DMS 273 treated with DMSO at 0.1 percent for 48 hours (cell line): ENCODE data around the gene NHERF1.
A peak's percentile ranks its signal among the peaks of the same experiment; 100 is the strongest.

ENCODE experiments used
- DNase-seq: peaks from one replicate; lab custom pipeline; 2025; lab: John Stamatoyannopoulos, UW

The NHERF1 gene

DNA sequence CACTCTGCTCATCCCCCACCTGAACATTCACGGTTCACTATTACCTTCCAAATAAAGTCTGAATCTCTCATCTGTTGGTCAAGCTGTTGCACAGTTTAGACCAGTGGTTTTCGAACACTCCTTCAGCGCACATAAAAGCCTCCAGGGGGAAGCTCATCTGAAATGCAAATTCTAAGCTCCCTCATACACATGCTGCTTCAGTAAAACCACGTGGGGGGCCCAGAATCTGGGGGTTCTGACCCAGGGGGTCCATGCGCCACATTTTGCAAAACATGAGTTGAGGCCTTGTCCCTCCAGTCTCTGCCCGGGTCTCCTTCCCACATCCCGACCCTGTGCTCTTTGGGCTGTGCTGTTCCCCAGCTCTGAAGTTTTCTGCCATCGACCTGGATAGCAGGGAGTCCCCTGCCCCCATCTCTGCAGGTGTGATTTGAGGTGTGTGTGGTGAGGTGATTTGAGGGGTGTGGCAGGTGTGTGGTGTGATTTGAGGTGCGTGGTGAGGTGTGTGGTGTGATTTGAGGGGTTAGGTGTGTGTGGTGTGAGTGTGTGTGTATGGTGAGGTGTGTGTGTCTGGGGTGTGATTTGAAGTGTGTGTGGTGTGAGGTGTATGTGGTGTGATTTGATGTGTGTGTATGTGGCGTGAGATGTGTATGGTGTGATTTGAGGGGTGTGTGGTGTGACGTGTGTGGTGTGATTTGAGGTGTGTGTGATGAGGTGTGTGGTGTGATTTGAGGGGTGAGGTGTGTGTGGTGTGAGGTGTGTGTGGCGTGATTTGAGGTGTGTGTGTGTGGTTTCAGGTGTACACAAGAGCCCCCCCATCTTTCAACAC lies 16.2 kb upstream of the NHERF1 start:
- no peak for DNase-seq

DNA sequence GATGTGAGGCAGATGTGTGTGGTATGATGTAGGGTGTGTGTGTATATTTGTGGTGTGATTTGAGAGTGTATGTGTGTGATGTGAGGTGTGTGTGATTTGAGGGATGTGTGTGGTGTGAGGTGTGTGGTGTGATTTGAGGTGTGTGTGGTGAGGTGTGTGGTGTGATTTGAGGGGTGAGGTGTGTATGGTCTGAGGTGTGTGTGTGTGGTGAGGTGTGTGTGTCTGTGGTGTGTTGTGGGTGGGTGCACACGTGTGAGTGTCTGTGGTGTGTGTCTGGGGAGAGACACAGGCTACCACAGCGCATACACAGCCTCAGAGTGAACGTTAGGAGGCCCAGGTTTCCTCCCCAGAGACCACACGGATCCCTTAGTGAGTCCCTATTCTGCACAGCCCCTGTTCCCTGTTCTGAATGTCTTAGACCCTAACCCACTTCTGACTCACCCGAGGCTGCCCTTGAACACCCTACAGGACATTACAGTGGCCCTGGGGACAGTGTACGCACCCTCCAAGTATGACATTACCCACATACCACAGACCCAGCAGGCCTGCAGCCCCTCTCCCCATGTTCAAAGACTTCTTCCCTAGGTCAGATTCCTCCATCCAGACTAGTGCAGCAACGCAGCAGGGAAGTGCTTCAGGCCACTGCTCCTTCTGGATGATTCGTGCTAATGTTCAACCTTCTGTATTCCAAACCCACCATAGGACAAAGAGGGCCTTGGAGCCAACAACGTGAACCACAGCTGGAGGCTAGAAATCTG lies 14.9 kb upstream of the NHERF1 start:
- DNase-seq = no peak

DNA sequence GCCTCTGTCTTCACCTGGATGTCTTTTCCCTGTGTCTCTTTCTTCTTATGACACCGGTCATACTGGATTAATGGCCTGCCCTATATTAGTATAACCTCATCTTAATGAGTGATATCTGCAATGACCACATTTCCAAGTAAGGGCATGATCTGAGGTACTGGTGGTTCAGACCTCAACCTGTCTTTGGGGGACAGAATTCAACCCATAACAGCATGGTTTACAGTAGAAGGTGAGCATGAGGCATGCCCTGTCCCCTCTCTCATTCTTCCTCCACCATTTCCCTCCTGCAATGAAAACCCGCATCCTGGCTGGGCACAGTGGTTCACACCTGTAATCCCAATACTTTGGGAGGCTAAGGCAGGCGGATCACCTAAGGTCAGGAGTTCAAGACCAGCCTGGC lies 14.2 kb upstream of the NHERF1 start:
- no peak for DNase-seq

DNA sequence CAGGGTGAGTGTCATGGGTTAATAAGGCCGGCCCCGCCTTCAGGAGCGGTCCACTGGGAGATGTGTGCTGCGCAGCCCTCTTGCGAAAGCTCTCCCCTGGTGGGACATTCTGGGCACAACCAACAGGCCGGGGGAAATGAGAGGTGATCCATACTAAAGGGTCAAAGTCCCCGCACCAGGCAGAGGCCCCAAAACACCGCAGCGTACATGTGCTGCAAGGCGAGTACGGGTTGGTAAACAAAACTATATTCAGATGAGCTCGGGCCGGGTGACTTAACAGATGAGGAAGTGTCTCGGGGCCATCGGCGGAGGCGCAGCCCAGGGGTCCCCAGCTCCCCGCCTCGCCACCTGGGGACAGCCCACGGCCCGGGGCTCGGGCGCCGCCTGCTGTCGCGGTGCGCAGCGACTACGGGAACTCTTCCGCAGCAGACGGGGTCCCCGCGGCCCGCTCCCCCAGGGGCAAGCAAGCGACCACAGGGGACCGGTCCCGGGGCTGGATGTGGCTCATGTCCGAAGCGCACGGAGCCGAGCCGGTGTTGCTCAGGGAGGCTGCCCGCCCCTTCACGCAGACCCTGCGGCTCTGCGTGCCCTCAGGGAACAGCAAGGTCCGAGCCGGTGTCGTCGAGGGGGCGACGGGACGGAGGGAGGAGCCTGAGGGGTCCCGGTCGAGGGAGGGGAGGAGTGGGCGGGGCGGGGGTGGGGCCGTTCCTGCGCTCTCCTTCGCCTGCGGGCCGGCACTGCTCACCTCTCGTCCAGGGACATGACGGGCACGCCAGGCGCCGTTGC lies 11.7 kb upstream of the NHERF1 start, which contains the start of gene RAB37:
TSS of gene RAB37 (plus strand) at position 744 of the 786 bp plus-strand sequence. CDS start at position 761, 17 bp downstream.
- no peak for DNase-seq

DNA sequence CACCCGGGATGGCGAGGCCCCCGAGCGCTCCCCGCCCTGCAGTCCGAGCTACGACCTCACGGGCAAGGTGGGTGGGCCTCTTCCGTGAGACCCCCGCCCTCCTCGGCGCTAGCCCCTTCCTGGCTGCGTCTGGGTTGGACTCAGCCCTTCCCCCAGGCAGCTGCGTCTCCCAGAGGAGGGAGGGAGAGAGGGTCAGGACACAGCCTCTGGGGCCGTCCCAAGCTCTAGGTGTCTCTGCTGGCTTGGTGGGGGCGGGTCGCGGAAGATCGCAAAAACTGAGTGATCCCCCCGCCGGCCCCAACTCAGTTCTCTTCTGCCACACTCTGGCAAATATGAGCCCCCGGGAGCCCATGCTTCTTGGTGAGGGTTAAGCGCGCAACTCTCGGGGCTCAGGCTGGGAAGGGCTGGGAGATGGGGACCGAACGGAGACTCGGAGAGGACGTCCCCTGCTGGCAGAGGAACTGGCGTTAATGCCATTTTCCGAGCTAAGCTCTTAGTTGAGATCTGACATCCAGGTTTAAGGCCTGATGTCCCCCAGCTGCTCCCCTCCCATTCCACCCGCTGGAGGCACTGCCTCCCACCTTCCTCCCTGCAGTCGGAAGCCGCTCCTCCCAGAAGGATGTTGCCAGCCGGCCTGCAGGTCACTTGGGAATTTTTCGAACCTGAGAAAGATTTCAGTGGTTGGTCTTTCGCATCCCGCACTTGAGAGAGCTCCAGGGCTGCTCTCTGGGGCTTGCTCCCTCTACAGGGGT lies 11.0 kb upstream of the NHERF1 start:
- peak; percentile 17 for DNase-seq

DNA sequence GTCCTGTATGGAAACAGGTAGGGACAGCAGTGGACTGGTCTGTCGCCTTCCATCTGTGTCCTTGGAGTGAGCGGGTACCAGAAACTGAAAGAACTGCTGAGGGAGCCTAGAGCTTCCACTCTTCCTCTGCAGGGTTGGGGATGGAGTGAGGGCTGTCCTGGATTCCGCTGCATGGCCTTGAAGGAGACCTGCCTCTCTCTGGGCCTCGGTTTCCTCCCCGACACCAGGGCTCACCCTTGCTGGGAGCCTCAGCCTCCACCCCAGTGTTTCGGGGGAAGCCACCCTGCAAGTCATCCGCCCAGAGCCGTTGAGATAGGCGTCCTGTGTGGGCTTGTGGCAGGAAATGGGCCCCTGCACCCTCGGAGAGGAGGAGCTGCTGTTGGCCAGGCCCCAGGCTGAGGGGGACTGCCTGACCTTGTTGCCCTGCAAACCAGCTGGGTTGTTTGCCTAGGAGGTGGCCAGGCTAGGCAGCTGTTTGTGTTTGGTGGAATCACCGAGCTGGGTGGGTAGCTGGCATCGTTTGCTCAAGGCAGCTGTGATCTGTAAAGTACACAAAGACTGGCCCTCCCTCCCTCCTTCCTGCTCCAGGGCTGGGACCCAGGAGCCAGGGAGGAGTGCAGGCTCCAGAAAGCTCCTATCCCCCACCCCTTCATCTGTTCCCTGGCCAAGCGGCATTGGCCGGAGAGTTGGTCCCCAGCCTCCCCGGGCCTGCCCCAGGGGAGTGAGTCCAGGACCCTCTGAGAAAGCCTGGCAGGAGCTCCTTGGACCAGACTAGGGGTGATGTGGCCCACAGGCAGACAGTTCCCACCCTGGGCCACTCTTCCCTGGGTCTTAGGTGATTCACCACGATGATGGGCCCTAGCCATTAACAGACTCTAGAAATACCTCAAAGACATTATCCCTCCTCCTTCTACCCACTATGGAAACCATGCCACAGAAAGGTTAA lies 10.1 kb upstream of the NHERF1 start:
- no peak for DNase-seq

DNA sequence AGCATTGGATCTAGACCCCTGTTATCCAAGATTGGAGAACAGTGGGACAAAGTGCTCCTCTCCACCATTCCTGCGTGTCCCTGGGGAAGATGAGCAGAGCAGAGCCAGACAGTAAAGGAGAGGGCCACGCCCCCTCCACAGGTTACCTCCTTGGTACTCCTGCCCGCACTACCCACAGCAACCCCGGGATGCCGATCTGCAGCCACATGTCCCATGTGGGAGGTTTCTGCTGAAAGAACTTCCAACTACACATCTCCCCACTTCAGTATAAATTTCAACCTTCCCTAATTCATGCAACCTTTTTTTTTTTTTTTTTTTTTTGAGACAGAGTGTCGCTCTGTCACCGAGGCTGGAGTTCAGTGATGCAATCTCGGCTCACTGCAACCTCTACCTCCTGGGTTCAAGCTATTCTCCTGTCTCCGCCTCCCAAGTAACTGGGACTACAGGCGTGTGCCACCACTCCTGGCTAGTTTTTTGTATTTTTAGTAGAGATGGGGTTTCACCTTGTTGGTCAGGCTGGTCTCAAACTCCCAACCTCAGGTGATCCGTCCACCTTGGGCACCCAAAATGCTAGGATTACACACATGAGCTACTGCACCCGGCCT lies 9.1 kb upstream of the NHERF1 start:
- no peak for DNase-seq

DNA sequence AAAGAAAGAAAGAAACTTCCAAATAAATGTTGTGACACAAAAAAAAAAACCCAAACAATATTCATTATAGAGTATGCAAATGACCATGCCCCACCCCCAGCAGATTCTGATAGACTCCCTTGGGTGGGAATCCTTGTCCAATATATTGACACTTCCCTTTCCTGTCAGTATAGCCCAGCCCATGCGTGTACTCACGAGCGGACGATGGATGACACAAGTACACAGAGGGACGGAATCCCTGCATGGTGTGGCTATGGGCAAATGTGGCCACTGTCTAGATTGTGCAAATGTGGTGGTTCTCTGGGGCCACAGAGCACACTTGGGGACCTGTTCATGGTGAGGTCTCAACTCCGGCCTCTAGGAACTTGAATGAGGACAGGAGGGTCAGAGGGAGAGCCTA lies 8.3 kb upstream of the NHERF1 start:
- no peak for DNase-seq

DNA sequence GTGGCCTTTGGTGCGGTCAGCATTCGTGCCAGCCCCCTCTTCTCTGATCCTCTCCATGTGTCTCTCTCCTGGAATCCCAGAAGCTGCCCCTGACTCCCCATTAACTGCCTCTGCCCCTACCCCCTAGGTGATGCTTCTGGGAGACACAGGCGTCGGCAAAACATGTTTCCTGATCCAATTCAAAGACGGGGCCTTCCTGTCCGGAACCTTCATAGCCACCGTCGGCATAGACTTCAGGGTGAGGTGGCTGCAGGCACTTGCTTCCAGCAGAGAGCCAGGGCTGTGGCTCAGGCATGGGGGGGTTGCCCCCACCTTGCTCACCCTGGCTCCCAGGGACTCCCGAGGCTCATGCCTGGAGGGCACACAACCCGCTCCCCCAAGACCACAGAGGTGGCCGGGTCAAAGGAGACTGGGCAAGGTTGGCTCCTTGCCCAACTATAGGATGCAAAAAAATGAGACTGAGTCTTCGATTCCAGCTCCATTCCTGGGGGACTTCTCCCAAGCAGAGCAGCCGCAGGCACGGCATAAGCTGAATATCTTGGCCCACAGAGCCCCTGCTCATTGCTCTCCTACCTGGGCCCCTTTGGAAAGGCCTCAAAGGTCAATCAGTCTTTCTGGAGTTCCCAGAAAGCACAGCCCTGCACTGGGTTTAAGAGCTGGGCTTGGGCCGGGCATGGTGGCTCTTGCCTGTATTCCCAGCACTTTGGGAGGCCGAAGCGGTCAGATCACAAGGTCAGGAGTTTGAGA lies 7.6 kb upstream of the NHERF1 start:
- DNase-seq = no peak

DNA sequence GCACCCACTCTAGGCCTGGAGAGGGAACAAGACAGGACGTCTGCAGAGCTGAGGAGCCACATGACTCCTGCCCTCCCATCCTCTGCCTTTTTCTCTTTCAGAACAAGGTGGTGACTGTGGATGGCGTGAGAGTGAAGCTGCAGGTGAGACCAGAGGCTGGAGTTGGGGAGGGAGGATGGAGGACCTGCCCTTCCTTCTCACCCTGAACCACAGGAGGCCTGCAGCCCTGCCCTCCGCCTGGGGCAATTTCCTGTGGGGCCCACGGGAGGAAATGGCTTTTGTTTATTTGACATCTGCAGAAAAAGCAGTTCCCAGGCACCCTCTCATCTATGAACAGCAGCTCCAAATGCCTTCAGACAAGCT lies 6.3 kb upstream of the NHERF1 start:
- DNase-seq = no peak

DNA sequence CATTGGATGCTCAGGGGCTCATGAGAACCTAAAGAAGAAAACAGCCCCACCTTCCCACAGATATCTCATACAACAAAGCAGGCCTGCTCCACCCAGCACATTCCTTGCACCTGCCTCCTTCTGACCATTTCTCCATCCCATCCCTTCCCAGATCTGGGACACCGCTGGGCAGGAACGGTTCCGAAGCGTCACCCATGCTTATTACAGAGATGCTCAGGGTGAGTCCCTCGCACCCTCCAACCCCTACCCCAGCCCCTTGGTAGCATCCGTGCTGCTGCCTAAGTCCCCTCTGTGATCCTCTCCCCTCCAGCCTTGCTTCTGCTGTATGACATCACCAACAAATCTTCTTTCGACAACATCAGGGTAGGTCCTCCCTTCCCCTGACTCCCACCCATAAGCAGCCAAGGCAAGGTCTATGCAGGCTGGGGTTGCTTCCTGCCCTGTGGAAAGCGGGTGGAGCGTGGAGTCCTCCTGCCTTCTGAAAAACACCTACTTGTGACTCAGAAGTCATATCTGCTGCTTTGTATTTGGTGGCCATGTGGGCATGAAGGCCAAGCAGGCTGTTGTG lies 5.4 kb upstream of the NHERF1 start:
- DNase-seq = no peak

DNA sequence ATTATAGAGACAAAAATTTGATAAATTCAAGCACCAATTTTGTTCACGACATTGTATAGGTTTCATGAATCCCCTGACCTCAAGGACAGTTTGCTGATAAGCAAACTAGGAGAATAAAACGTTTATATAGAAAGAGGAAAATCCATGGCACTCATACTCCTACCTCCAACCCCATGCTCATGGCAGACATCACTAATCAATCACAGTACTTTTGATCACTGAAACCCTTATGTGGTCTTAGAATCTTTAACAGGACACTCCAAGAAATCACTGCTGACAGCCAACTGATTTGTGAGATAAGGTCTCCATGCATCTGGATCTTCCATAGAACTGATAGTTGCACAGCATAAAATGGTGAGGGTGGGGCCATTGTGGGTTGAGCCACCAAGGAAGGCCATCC lies 4.7 kb upstream of the NHERF1 start:
- no peak for DNase-seq

DNA sequence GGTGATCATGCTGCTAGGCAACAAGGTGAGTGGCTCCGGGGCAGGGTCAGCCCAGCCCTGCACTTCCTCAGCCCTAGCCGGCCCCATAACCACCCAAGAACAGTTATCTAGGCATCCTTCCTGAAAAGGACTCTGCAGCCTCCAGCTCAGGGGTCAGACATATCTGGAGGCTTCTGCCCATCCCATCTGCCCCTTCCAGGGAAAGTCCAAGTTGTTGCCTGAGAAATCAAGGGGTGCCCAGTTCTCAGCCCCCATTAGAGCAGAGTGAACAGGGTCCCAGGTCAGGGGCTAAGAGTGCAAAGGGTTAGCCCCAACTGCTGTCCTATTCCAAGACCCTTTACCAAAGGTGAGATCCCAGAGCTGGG lies 4.1 kb upstream of the NHERF1 start:
- DNase-seq = no peak

DNA sequence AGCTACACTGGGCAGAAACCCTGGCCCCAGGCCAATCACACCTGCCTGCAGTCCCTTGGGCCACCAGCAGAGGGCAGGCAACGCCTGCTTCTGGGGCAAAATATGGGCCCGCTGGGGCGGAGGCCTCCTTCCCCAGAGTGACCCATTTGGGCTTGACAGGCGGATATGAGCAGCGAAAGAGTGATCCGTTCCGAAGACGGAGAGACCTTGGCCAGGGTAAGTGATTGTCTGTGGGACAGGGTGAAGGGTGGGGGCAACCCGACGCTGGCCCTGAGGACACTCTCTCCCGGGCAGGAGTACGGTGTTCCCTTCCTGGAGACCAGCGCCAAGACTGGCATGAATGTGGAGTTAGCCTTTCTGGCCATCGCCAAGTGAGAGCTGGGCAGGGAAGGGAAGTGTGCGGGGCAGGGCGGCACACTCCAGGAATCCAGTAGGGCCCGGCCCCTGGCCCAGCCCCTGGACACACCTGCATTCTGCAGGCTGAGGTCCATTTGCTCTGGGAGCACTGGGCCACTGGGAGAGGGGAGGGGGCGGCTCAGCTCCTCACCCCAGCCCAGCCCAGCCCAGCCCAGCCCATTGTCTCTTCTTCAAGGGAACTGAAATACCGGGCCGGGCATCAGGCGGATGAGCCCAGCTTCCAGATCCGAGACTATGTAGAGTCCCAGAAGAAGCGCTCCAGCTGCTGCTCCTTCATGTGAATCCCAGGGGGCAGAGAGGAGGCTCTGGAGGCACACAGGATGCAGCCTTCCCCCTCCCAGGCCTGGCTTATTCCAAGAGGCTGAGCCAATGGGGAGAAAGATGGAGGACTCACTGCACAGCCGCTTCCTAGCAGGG lies 3.5 kb upstream of the NHERF1 start:
- DNase-seq = no peak

DNA sequence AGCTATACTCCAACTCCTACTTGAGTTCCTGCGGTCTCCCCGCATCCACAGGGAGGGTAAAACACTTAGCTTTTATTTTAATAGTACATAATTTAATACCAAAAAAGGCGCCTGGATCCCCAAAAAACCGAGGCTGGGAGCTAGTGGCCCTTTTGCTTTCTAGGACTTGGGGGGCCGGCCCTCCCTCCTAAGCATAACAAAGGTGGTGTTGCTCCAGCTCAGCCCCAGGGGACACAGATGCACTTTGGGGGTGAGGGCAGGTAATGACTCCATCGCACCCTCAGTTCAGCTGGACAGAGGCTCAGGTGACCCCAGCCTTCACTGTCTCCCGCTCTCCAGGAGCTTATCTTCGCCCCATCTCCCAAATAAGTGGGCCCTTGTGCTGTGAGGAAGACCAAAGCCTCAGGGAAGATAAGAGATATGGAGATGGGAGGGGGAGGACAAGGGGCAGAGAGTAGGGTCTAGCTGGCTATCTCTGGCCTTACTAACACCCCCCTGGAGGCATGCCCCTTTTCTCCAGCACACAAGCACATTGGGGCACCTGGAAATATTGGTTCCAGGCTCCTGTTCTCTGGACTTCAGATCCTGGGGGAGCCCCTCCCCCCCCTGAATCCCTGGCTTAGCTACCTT lies 2.8 kb upstream of the NHERF1 start:
- no peak for DNase-seq

DNA sequence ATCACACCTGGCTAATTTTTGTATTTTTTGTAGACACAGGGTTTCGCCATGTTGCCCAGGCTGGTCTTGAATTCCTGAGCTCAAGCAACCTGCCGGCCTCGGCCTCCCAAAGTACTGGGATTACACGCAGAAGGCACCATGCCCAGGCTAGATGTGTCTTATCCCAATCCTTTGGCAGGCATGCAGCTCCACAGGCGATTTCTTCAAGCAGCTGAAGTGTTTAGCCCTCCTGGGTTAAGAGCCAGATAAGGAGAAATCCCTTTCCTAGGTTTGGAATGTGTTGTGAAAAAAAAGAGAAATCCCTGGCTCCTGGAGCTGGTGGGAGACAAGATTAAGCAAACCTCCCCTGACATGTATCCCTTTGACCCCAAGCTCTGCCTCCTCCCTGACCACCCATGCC lies 2.1 kb upstream of the NHERF1 start:
- no peak for DNase-seq

DNA sequence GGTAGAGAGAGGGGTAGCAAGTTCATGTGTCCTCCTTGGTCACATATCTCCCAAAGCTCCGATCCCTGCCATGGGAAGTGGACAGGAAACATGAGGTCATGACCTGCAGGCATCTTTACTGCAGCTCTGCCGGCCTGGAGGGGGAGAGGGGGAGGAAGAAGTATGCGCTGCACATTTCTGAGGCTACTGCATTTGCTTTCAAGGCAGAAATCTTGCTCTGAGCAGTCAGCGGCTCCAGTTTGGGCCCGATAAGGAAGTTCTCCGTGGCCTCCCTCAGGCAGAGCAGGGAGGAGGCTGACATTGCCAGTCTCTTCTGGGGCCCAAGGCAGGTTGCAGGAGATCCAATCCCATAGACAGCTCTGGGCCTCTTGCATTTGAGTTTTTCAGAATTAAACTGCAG lies 1.5 kb upstream of the NHERF1 start:
- no peak for DNase-seq

DNA sequence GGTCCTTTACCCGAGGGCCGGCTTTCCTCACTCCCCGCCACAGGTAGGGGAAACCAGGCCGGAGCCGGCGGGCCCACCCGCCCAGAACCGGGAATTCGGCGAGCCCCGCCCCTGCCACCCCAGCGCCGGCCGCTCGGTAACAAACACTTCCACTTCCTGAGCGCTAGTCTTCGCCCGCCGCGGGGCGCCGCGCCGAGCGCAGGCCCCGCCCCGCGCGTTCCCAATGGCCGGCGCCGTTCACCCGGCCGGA lies 224 bp upstream of the NHERF1 start:
- no peak for DNase-seq
